Aorta (tissue), 5 donors: Measurements from ENCODE around the gene APBA1. TPM values are rescaled to one million over a fixed set of nuclear protein-coding genes. Genes with fewer than 3 reads are reported as not detected.

Experiments used
- ATAC-seq: fragments of 200-7000 bp; cut with Tn5 transposase; one replicate; pipeline ENCODE4 v1.9.1; 2022; ENCODE audit warnings: moderate library complexity; ENCODE audit not compliant: low FRiP score
- DNase-seq, 2 donors: peaks; one replicate each; pipeline ENCODE4 v3.0.0-alpha.2; 2020
- H3K27ac ChIP-seq, 2 donors: one replicate each; pipeline ENCODE4 v1.5.1; 2013; ENCODE audit warnings: low read length in 2 of 2, mild to moderate bottlenecking in 2 of 2, moderate library complexity in 2 of 2, control low read depth in 1 of 2, inconsistent platforms in 1 of 2, low read depth in 1 of 2
- H3K27me3 ChIP-seq, 2 donors: one replicate each; pipeline ENCODE4 v1.6.1; 2013; ENCODE audit warnings: control low read depth in 1 of 2, low read length in 1 of 2, mild to moderate bottlenecking in 1 of 2, moderate library complexity in 1 of 2; ENCODE audit not compliant: insufficient read depth in 2 of 2, control insufficient read depth in 1 of 2
- H3K36me3 ChIP-seq, 2 donors: one replicate each; pipeline ENCODE4 v1.6.1; 2013; ENCODE audit warnings: control low read depth in 1 of 2, low read length in 1 of 2, mild to moderate bottlenecking in 1 of 2; ENCODE audit not compliant: insufficient read depth in 2 of 2, control insufficient read depth in 1 of 2
- H3K4me1 ChIP-seq, 2 donors: one replicate each; pipeline ENCODE4 v1.6.1; 2013; ENCODE audit warnings: low read length in 2 of 2, control low read depth in 1 of 2, mild to moderate bottlenecking in 1 of 2, moderate library complexity in 1 of 2; ENCODE audit not compliant: insufficient read depth in 2 of 2, control insufficient read depth in 1 of 2
- H3K4me3 ChIP-seq, 2 donors: one replicate each; pipeline ENCODE4 v1.5.1; 2013; ENCODE audit warnings: low read length in 2 of 2, control low read depth in 1 of 2, mild to moderate bottlenecking in 1 of 2
- H3K9me3 ChIP-seq: one replicate; pipeline ENCODE4 v1.6.1; 2013; ENCODE audit warnings: mild to moderate bottlenecking, low read length; ENCODE audit not compliant: control insufficient read depth
- WGBS, 2 donors: extraction: QIAGEN DNeasy Blood & Tissue Kit; methylation state at CpG; one replicate each; pipeline ENCODE4 v1.1.7; 2013; 5-methylcytosine and 5-hydroxymethylcytosine counted together
- intact Hi-C, 2 donors: fragments of 100-400 bp; cut with DNase I; formaldehyde crosslinking; loops; one replicate each; pipeline versions ENCODE4 v1.14.2 to v1.15.0; 2022
- polyA plus RNA-seq, 2 donors: library from polyadenylated mRNA; stranded (reverse); fragments of 200-250 nt; gene quantifications; one replicate each; pipeline ENCODE4 v1.2.3, GENCODE V29; 2013
- total RNA-seq, 2 donors: library from RNA; stranded (reverse); fragmentation: NEBNext Ultra II Directional; extraction: Animal tissue kit (Norgen Biotek cat#: 25700); gene quantifications; one replicate each; pipeline ENCODE4 v1.2.1, GENCODE V29; 2021
- donor health status: healthy with polysubstance abuse.
- donor health status: Bipolar disorder and iron deficiency.
- donor health status: DM: no; HTN: no; CAD: no.
- donor health status: DM: no; HTN: no; CAD: no.
- donor health status: DM: yes; HTN: yes; CAD: no.

APBA1 gene
- total and polyA plus RNA-seq, 4 donors = 1.9 to 12.6 (median 7.9) TPM

DNA sequence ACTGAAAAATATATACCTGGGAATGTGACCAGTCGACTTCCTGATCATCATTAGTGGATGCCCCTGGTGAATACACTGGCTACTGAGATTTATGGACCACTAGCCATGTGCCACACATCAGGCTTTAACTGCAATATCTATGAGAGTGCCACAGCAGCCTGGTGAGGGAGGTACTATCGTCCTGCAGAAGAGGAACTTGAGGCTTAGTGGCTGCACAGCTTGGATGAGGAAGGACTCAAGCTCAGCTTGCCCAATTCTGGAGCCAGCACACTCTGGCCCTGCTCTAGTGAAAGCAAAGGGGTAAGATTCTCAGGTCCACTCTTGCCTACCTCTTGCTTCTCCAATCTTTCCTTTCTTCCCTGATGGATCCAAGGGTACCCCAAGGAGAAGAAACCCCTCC, 217.8 kb downstream of the APBA1 start:
- H3K4me3 ChIP-seq = no peak overlapping the region
- intact Hi-C loops = no loop called here
- H3K27me3 ChIP-seq = no peaks in the 10 kb centered on the region
- WGBS, 2 donors = 73 to 82% methylated on average over 2 of the region's 2 CpGs
- H3K36me3 ChIP-seq = peaks cover 0 to 10% of the 10 kb centered on the region in 2 donors
- no peaks in the 10 kb centered on the region for H3K9me3 ChIP-seq
- ATAC-seq (no peak), DNase-seq (no peak)
- no peak overlapping the region for H3K27ac ChIP-seq
- no peaks in the 10 kb centered on the region for H3K4me1 ChIP-seq

DNA sequence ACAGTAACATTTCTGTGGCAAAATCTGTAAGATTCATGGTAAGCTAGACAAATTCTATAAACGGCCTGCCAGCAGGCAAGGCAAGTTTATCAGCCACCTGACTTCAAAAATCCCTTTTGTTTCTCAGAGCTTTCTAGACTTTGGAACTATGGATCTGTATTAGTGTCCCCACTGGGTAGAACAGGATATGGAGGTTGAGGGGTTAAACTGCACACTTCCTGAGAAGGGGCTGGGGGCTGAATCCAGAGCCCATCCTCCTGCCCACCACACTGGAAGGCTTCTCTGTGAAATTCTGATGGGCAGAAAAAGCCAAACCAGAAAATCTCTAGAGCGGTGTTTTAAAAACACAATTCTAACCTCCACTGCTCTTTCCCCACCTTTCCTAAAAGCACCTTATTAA, 218.4 kb downstream of the APBA1 start:
- intact Hi-C loops = no loop called here
- no peak for ATAC-seq
- Histone ChIP-seq H3K27me3 (no peaks in the 10 kb centered on the region), H3K4me3 (no peak overlapping the region), H3K27ac (no peak overlapping the region), H3K36me3 (peaks cover 0 to 10% of the 10 kb centered on the region in 2 donors), H3K4me1 (no peaks in the 10 kb centered on the region), H3K9me3 (no peaks in the 10 kb centered on the region)
- no peak for DNase-seq
- 76% methylated on average over 2 of the region's 2 CpGs for WGBS, 2 donors

DNA sequence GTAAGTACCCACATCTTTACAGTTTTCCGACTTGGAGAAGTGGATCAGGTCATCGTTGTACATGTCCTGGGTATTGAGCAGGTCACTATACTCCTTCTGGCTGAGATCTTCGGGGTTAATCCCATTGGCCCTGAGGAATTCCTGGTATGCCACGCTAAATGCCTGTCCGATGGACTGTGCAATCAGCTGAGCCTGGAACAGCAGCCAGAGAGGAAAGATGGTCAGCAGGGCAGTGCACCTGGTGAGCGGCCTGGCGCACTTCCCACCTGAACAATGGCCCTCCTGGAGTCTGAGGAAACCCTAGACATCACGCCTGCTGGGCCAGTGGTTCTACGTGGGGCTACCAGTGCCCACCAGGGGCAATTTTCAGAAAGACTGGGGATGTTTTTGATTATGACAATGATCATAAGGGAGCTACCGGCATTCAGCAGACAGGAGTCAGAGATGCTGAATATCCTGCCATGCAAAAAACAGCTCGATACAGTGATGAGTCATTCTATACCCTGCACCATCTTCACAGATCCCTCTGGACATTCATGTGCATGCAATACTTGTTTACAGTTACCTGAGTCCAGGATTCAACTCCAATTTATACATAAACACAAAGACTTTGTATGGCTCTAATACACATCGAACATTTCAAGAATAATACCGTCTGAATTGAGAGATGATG, 219.9 kb downstream of the APBA1 start:
- 78 to 81% methylated on average over 13 of the region's 13 CpGs for WGBS, 2 donors
- no peaks in the 10 kb centered on the region for H3K4me1 ChIP-seq

DNA sequence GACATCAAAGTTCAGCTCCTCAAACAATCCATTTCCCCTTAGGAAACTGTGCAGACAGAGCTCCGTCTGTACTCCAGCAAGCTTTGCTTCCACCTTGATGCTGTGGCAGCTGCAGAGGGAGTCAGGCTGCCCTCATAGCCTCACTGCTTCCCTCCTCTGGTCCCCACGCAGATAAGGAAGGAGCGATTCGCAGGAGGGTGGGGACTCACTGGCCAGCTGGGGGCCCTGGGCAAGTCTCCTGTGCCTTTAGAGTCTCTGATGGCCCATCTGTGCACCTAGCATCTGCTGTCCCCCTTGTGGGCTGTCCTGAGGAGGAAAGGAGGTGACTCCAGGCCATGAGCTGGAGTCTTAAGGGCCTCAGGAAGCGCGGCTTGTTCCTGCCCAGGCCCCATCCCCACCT, 225.7 kb downstream of the APBA1 start:
- no peak overlapping the region for H3K4me3 ChIP-seq
- no peak for DNase-seq
- H3K9me3 ChIP-seq = no peaks in the 10 kb centered on the region
- intact Hi-C loops = no loop called here
- peaks cover 0 to 2% of the 10 kb centered on the region in 2 donors for H3K36me3 ChIP-seq
- no peaks in the 10 kb centered on the region for H3K4me1 ChIP-seq
- no peaks in the 10 kb centered on the region for H3K27me3 ChIP-seq
- no peak overlapping the region for H3K27ac ChIP-seq
- no peak for ATAC-seq
- 91 to 93% methylated on average over 6 of the region's 6 CpGs for WGBS, 2 donors

More for the DNA sequence above, 219.9 kb downstream of the APBA1 start:
- DNase-seq (no peak), ATAC-seq (no peak)
- peaks cover 0 to 9% of the 10 kb centered on the region in 2 donors for H3K36me3 ChIP-seq
- H3K27ac ChIP-seq = no peak overlapping the region
- intact Hi-C loops = no loop called here
- no peaks in the 10 kb centered on the region for H3K27me3 ChIP-seq
- no peaks in the 10 kb centered on the region for H3K9me3 ChIP-seq
- H3K4me3 ChIP-seq = no peak overlapping the region

DNA sequence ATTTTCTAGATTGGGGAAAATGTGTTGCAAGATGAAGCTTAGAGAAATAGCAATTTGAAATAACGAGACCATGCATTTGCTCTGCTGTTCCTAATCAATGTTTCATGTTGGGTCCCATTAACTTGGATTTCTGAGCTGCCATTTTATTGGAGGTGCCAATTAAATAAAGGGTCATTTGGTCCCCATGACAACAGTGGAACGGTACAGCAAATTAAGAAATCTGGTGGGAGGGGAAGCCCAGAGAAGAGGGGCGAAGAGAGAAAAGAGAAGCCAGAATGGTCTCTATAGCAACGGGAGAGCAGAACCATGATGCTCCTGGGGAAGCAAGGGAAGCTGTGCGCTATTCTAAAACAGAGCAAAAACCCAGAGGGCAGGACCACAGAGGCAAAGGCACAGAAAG, 226.9 kb downstream of the APBA1 start:
- DNase-seq (no peak), ATAC-seq (no peak)
- Histone ChIP-seq H3K36me3 (no peaks in the 10 kb centered on the region), H3K27ac (no peak overlapping the region), H3K27me3 (no peaks in the 10 kb centered on the region), H3K4me1 (no peaks in the 10 kb centered on the region), H3K4me3 (no peak overlapping the region), H3K9me3 (no peaks in the 10 kb centered on the region)
- 92 to 93% methylated on average over 5 of the region's 5 CpGs for WGBS, 2 donors
- intact Hi-C loops = no loop called here

DNA sequence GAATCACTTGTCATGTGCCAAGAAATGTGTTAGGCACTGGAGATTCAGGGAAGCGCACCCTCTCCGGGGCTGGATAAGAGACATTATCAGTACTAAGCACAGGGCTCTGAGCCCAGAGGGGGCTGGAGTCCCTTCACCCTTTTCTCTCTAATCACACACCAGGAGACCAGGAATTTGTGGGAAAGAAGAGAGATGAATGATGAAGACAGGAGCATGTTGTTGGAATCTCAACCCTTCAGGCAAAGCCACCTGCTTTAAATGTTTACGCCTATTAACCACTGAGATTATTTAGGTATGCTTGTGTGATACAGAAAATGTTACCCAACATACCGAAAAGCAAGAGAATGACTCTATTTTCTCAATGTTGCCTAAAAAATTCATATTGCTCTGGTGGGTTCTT, 227.4 kb downstream of the APBA1 start:
- DNase-seq (no peak), ATAC-seq (no peak)
- Histone ChIP-seq H3K4me1 (no peaks in the 10 kb centered on the region), H3K27me3 (no peaks in the 10 kb centered on the region), H3K36me3 (no peaks in the 10 kb centered on the region), H3K27ac (no peak overlapping the region), H3K9me3 (no peaks in the 10 kb centered on the region), H3K4me3 (no peak overlapping the region)
- 95 to 98% methylated on average over 4 of the region's 4 CpGs for WGBS, 2 donors
- intact Hi-C loops = no loop called here

DNA sequence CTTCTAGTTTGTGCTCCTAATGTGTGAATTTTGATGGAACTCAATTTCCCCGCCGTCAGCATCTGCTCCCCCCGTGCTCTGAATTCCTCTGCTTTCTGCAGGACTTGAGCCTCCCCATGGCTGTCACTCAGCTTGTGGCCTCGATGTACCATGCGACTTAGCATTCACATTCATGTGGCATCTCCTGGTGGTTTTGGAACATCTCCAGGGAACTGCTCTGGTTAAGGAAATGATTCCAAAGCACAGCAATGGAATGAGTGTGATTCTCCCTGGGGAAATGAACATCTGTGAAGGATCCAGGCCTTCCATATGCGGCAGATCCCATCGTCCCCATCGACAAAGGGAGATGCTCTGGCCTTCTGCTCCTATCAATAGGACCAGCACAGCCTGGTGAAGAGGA, 228.2 kb downstream of the APBA1 start:
- intact Hi-C loops = no loop called here
- H3K4me1 ChIP-seq = no peaks in the 10 kb centered on the region
- WGBS, 2 donors = 83 to 86% methylated on average over 8 of the region's 8 CpGs
- ATAC-seq (no peak), DNase-seq (no peak)
- no peak overlapping the region for H3K4me3 ChIP-seq
- no peaks in the 10 kb centered on the region for H3K9me3 ChIP-seq
- no peak overlapping the region for H3K27ac ChIP-seq
- no peaks in the 10 kb centered on the region for H3K27me3 ChIP-seq
- no peaks in the 10 kb centered on the region for H3K36me3 ChIP-seq

DNA sequence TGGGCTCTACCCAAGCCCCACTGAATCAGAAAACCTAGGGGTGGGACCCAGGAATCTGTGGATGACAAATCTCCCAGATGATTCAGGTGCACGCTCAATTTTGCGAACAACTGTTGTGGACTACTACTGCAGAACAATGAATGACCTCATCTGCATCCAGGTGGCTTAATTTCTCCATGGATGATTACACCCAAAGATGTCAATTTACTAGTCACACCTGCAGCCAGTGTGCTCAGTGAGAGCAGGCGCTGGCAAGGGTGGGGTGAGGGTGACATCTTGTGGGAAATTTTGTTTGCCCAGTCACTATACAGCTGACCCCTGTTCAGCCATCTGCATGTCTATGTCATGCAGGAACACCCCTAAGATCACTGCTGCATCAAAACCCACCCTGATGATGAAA, 229.0 kb downstream of the APBA1 start:
- DNase-seq (no peak), ATAC-seq (no peak)
- Histone ChIP-seq H3K36me3 (no peaks in the 10 kb centered on the region), H3K27ac (no peak overlapping the region), H3K4me3 (no peak overlapping the region), H3K9me3 (no peaks in the 10 kb centered on the region), H3K4me1 (no peaks in the 10 kb centered on the region), H3K27me3 (no peaks in the 10 kb centered on the region)
- intact Hi-C loops = no loop called here
- WGBS, 2 donors = 97% methylated on average over 3 of the region's 3 CpGs

DNA sequence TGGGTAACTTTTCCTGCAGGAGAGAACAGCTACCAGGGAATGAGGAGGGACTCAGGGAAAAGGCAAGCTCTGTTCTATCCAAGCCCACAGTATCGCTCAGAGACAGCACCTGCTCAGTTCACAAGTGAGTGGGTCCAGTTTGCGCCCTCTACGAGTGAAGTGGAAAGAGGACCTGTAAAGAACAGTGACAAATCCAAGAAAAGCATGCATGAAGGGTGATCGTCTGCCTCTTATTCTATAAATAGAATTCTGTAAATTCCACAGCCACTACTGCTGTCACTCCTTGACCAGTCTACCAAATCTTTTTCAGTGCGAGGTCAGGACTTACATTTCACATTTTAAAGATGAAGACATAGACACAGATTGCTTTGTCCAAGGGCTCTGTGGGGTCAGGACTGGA, 229.7 kb downstream of the APBA1 start:
- DNase-seq = no peak
- intact Hi-C loops = no loop called here
- Histone ChIP-seq H3K27ac (no peak overlapping the region), H3K4me3 (no peak overlapping the region), H3K9me3 (no peaks in the 10 kb centered on the region), H3K27me3 (no peaks in the 10 kb centered on the region), H3K36me3 (no peaks in the 10 kb centered on the region), H3K4me1 (no peaks in the 10 kb centered on the region)
- ATAC-seq = no peak
- 41 to 43% methylated on average over 5 of the region's 5 CpGs for WGBS, 2 donors
